GM06990 (cell line): ENCODE results near the gene DMC1.
"Not testable (repeated sequence)": the region's sequence is repeated elsewhere in the genome, so short reads cannot be mapped to it uniquely, and the experiment has no call there.

ENCODE experiments used
- DNase-seq: peaks from one replicate; pipeline ENCODE4 v3.0.0-alpha.2; 2011; ENCODE audit not compliant: insufficient read length; ENCODE audit errors: extremely low read depth
- H3K27me3 ChIP-seq: replicated peaks from 2 replicates; pipeline ENCODE4 v1.6.0; 2011; ENCODE audit warnings: low read length; ENCODE audit not compliant: control insufficient read depth, insufficient read depth
- H3K36me3 ChIP-seq: 2 replicates; pipeline ENCODE4 v1.5.1; 2011; ENCODE audit warnings: low read length; ENCODE audit not compliant: control insufficient read depth, insufficient read depth
- H3K4me3 ChIP-seq: replicated peaks from 2 replicates; pipeline ENCODE4 v1.5.1; 2011; ENCODE audit warnings: low read depth, mild to moderate bottlenecking, control low read depth, low read length
- TF ChIP-seq, protein P1 (sequence below): IDR thresholded peaks from 2 replicates; pipeline ENCODE4 v1.5.1; 2011; ENCODE audit warnings: low read length, control low read depth, mild to moderate bottlenecking, inconsistent platforms; ENCODE audit not compliant: insufficient read depth, poor library complexity, severe bottlenecking

The DMC1 gene

DNA sequence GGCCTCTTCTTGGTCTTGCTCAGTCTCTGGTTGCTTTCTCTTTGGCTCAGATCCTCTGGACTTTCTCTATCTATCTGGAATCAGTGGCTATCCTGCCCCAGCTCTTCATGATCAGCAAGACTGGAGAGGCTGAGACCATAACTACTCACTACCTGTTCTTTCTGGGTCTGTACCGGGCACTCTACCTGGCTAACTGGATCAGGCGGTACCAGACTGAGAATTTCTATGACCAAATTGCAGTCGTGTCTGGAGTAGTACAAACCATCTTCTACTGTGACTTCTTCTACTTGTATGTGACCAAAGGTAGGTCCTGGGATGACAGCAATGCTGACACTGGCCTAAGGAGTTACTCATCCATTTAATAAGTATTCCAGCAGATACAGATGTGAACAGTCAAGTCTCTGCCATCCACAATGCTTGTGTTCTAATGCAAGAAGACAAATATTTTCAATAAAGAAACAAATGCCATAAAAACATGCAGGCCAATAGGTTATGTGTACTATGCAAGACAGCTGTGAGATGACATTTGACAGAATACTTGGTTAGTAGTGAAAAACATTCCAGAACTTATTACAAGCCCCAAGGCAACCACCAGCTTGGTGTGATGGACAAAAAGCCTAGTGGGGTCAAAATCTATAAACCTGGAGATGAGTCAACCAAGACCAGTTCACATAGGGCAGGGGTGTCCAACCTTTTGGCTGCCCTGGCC, 88.7 kb downstream of the DMC1 start:
- no peak overlapping the region for H3K4me3 ChIP-seq
- H3K27me3 ChIP-seq, result no peaks in the 10 kb centered on the region

DNA sequence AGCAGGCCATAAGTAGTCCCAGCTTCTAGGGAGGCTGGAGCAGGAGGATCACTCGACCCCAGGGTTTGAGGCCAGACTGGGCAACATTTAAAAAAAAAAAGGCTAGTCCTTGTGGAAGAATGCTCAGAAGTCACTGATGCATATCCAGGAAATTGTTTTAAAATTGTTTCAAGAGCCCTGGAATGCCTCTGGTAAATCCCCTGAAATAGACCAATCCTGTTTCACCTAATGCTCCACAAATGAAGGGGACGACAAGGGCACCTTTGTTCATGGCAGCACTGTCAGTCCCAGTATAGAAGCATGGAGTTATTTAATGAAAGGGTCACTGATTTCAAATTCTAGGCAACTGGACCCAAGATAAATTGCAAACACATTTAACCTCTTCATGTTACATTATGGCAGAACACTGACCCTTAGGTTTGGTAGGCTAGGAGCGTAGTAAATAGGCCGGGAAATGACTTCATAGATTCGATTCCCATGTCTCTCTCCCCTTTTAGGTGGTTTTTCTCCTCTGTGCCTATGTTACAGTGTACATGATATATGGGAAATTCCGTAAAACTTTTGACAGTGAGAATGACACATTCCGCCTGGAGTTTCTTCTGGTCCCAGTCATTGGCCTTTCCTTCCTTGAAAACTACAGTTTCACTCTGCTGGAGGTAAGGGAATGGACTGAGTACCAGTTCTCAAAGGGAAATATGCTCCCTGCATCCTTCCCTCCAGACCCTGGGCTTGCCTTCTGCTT, 90.7 kb downstream of the DMC1 start:
- H3K27me3 ChIP-seq, result no peaks in the 10 kb centered on the region
- no peak overlapping the region for H3K4me3 ChIP-seq
- TF ChIP-seq, protein P1, sequence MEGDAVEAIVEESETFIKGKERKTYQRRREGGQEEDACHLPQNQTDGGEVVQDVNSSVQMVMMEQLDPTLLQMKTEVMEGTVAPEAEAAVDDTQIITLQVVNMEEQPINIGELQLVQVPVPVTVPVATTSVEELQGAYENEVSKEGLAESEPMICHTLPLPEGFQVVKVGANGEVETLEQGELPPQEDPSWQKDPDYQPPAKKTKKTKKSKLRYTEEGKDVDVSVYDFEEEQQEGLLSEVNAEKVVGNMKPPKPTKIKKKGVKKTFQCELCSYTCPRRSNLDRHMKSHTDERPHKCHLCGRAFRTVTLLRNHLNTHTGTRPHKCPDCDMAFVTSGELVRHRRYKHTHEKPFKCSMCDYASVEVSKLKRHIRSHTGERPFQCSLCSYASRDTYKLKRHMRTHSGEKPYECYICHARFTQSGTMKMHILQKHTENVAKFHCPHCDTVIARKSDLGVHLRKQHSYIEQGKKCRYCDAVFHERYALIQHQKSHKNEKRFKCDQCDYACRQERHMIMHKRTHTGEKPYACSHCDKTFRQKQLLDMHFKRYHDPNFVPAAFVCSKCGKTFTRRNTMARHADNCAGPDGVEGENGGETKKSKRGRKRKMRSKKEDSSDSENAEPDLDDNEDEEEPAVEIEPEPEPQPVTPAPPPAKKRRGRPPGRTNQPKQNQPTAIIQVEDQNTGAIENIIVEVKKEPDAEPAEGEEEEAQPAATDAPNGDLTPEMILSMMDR, result no peak
- peaks cover 13% of the 10 kb centered on the region for H3K36me3 ChIP-seq
- DNase-seq, result no peak

More for the DNA sequence above, 88.7 kb downstream of the DMC1 start:
- peaks cover 21% of the 10 kb centered on the region for H3K36me3 ChIP-seq
- no peak for DNase-seq
- TF ChIP-seq, protein P1, result no peak

DNA sequence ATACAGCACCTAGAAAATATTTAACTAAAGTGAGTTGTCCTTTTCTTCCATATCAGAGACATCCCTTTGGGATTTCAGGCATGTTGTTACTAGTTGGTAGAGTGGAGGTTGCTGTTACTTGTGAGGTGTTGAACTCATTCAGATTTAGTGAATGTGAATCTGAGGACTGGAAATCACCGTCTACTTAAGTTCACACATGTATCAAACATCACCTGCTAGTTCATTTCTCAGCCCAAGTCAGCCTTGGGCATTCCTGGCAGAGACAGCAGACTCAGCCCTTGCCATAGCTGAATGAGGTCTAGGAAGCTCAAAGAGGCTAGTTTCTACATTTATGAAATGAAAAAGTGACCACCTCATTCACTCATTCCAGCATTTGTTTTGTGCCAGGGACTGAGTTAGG, 92.4 kb downstream of the DMC1 start:
- TF ChIP-seq, protein P1, result no peak
- no peaks in the 10 kb centered on the region for H3K27me3 ChIP-seq
- DNase-seq, result no peak

DNA sequence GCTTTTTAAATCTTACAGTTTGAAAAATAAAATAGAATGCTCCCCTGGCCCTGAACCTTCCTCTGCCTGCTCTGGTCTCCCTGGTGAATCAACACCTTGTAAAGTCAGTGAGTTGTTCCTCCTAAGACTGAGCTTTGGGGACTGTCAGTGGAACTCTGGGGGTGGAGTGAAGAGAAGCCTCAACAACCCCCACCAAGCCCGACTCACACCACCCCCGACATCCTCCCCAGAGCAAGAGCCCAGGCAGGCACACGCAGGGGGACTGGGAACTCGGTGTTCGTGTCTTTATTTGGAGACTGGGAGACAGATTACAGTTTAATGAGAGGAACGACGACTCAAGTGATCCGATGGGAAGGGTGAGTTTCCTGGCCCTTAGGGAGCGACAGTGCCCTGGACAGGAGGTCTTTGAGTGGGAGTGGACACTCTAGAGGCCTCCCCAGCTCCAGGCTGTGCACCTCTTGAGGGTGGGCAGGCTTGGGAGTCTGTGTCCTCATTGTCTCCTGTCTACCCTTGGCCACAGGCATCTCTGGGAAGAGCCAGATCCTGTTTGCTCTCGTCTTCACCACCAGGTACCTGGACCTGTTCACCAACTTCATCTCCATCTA, 95.9 kb downstream of the DMC1 start:
- DNase-seq, result no peak
- Histone ChIP-seq H3K36me3 (no peaks in the 10 kb centered on the region), H3K27me3 (no peaks in the 10 kb centered on the region), H3K4me3 (no peak overlapping the region)
- TF ChIP-seq, protein P1, result no peak

More for the DNA sequence above, 92.4 kb downstream of the DMC1 start:
- Histone ChIP-seq H3K4me3 (no peak overlapping the region), H3K36me3 (peaks cover 7% of the 10 kb centered on the region)

DNA sequence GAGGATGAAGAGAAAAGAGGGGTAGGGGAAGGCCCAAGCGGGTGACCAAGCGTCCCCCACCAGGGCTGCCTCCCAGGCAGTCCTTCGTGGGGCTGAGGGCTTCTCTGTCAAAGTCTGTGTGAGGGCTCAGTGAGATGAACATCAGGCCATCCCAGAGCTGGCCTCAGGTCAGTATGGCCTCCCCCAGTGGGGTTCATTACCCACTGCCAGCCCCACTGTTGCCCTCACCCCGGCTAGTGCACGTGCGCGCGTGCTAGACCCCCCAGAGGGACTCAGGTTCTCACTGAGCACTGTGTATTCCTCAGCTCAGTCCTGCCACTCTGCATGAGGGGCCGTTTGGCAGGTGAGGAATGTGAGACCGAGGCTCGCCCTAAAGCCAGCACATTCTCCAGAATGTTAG, 98.7 kb downstream of the DMC1 start:
- TF ChIP-seq, protein P1, result no peak
- no peaks in the 10 kb centered on the region; the same call in none of the 2 replicates for H3K27me3 ChIP-seq

DNA sequence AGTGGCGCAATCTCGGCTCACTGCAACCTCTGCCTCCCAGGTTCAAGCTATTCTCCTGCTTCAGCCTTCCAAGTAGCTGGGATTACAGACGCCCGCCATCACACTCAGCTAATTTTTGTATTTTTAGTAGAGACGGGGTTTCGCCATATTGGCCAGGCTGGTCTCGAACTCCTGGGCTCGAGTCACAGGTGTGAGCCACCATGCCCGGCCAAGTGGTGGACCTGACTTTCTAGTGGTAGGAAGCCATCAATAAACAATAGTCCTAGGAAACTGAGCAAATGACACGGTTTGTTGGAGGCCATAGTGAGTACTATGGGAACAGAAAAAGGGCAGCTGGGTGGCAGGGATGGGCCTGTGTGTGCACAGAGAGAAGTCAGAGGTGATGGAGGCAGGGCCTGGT, 99.8 kb downstream of the DMC1 start:
- DNase-seq, H3K36me3 ChIP-seq, H3K27me3 ChIP-seq, H3K4me3 ChIP-seq: not testable (repeated sequence)

More for the DNA sequence above, 98.7 kb downstream of the DMC1 start:
- DNase-seq, result no peak
- H3K4me3 ChIP-seq, result no peak overlapping the region
- no peaks in the 10 kb centered on the region for H3K36me3 ChIP-seq
